Naive thymus-derived CD4-positive, alpha-beta T cell (primary cell): ENCODE measurements around the gene DQX1. TPM values are rescaled to one million over a fixed set of nuclear protein-coding genes. Genes with fewer than 3 reads are reported as not detected.

ENCODE experiments used
- ATAC-seq: fragments of 150-1000 bp; cut with Tn5 transposase; 2 replicates; pipeline ENCODE4 v1.10.0; 2021; ENCODE audit warnings: mild to moderate bottlenecking, moderate library complexity
- CTCF ChIA-PET: fragments of 350-600 bp; sonication (Branson Sonifier 250); formaldehyde crosslinking; loops from one replicate; lab custom pipeline; 2021; ENCODE audit warnings: antibody characterized with exemption; lab: Charles Lee
- POLR2A ChIA-PET: fragments of 350-600 bp; sonication (Branson Sonifier 250); formaldehyde crosslinking; loops from one replicate; lab custom pipeline; 2021; ENCODE audit warnings: antibody characterized with exemption, inconsistent platforms; lab: Charles Lee
- DNase-seq, 9 donors: peaks; one replicate each; pipeline versions ENCODE4 v3.0.0 to v3.0.0-alpha.2; 2020 to 2022; ENCODE audit warnings: mixed read lengths in 1 of 9
- H3K27ac ChIP-seq: one replicate; pipeline ENCODE4 v1.7.0; 2013; ENCODE audit warnings: mild to moderate bottlenecking, low read depth, low read length, moderate library complexity
- H3K27me3 ChIP-seq, 2 donors: one replicate each; pipeline ENCODE4 v1.7.0; 2013; ENCODE audit warnings: low read length in 2 of 2, mild to moderate bottlenecking in 2 of 2, moderate library complexity in 2 of 2; ENCODE audit not compliant: control insufficient read depth in 2 of 2, insufficient read depth in 2 of 2
- H3K36me3 ChIP-seq, 3 experiments: 1 replicate in 2 of 3; 2 replicates in 1 of 3; pipeline ENCODE4 v1.7.0; 2013; ENCODE audit warnings: low read length in 3 of 3, mild to moderate bottlenecking in 3 of 3, moderate library complexity in 1 of 3; ENCODE audit not compliant: insufficient read depth in 3 of 3, control insufficient read depth in 2 of 3
- H3K4me1 ChIP-seq, 2 donors: one replicate each; pipeline ENCODE4 v1.7.0; 2013; ENCODE audit warnings: low read length in 2 of 2, mild to moderate bottlenecking in 2 of 2, moderate library complexity in 1 of 2; ENCODE audit not compliant: control insufficient read depth in 2 of 2, insufficient read depth in 2 of 2
- H3K4me3 ChIP-seq: 2 replicates; pipeline ENCODE4 v1.7.0; 2013; ENCODE audit warnings: mild to moderate bottlenecking, low read length
- H3K9me3 ChIP-seq, 3 experiments: 1 replicate in 2 of 3; 2 replicates in 1 of 3; pipeline ENCODE4 v1.7.0; 2013; ENCODE audit warnings: low read length in 3 of 3; ENCODE audit not compliant: control insufficient read depth in 2 of 3
- H3K27ac Mint-ChIP-seq, 9 donors: one replicate each; pipeline ENCODE4 v1.8.0; 2020 to 2022; ENCODE audit warnings: mixed read lengths in 9 of 9, mild to moderate bottlenecking in 8 of 9, moderate library complexity in 5 of 9, inconsistent platforms in 2 of 9
- H3K27me3 Mint-ChIP-seq, 5 donors: one replicate each; pipeline ENCODE4 v1.8.0; 2021 to 2022; ENCODE audit warnings: mixed read lengths in 5 of 5, mild to moderate bottlenecking in 1 of 5
- H3K36me3 Mint-ChIP-seq, 5 donors: one replicate each; pipeline ENCODE4 v1.8.0; 2020 to 2022; ENCODE audit warnings: mixed read lengths in 5 of 5, mild to moderate bottlenecking in 3 of 5, inconsistent platforms in 1 of 5
- H3K4me1 Mint-ChIP-seq, 7 donors: one replicate each; pipeline ENCODE4 v1.8.0; 2020 to 2022; ENCODE audit warnings: mixed read lengths in 7 of 7, mild to moderate bottlenecking in 3 of 7, inconsistent platforms in 1 of 7
- H3K4me3 Mint-ChIP-seq, 10 donors: one replicate each; pipeline ENCODE4 v1.8.0; 2020 to 2022; ENCODE audit warnings: mild to moderate bottlenecking in 10 of 10, mixed read lengths in 10 of 10, moderate library complexity in 6 of 10, inconsistent platforms in 2 of 10
- H3K9me3 Mint-ChIP-seq, 11 donors: one replicate each; pipeline ENCODE4 v1.8.0; 2020 to 2022; ENCODE audit warnings: mixed read lengths in 11 of 11, mild to moderate bottlenecking in 4 of 11, inconsistent platforms in 1 of 11, moderate library complexity in 1 of 11
- intact Hi-C, 2 donors: fragments of 100-400 bp; cut with micrococcal nuclease; formaldehyde crosslinking; loops; one replicate each; pipeline ENCODE4 v1.15.1; 2023
- polyA plus RNA-seq, 2 donors: library from polyadenylated mRNA; unstranded; fragments of 300-500 nt; fragmentation: Illumina TruSeq; gene quantifications; one replicate each; pipeline ENCODE4 v1.2.3, GENCODE V29; 2021
- total RNA-seq, 6 experiments: library from RNA in 5 of 6; stranded (reverse) in 5 of 6; gene quantifications; 1 replicate in 5 of 6; 2 replicates in 1 of 6; pipeline ENCODE4 v1.2.3 and lab custom pipeline; 2021 to 2026

The DQX1 gene
- total and polyA plus RNA-seq, 7 experiments from 2014 or later = 0.13 to 0.95 (median 0.59) TPM; not detected in 2

- peaks cover 5 to 15% (median 9%) of the 10 kb centered on the region in 7 donors for H3K4me1 Mint-ChIP-seq
- H3K27ac Mint-ChIP-seq = no peak overlapping the region
- ChIA-PET POLR2A (interaction anchor here (0.9 to 1.5 kb wide), 2 partner anchors 10 to 23 kb away, joined by 3 to 4 read pairs; partner anchors contain the start of genes CCDC142 and TTC31), CTCF (interaction anchor here (1.8 kb wide), 1 partner anchor 11 kb away, joined by 5 read pairs; the partner anchor contains the start of gene CCDC142)
- Histone ChIP-seq H3K4me3 (no peak overlapping the region), H3K27me3 (peaks cover 0 to 7% of the 10 kb centered on the region in 2 donors), H3K9me3 (no peaks in the 10 kb centered on the region), H3K27ac (no peak overlapping the region), H3K4me1 (peaks cover 2 to 11% of the 10 kb centered on the region in 2 donors), H3K36me3 (peaks cover 5 to 59% (median 8%) of the 10 kb centered on the region in 3 experiments)
- H3K27me3 Mint-ChIP-seq = peaks cover 5 to 12% (median 7%) of the 10 kb centered on the region in 5 donors
- peaks cover 14 to 52% (median 23%) of the 10 kb centered on the region in 5 donors for H3K36me3 Mint-ChIP-seq
- no peak for ATAC-seq
- H3K4me3 Mint-ChIP-seq = no peak overlapping the region
- H3K9me3 Mint-ChIP-seq = peaks cover 0 to 2% (median 0%) of the 10 kb centered on the region in 11 donors
- intact Hi-C loops = no loop called here
- DNase-seq = no peak
These were observed 32.5 kb downstream of the DQX1 start for GRCh38 chr2:74493546-74493945.

- POLR2A ChIA-PET = interaction anchor here (0.7 to 0.9 kb wide), 2 partner anchors 9 to 17 kb away, joined by 3 to 5 read pairs; partner anchors contain the start of genes CCDC142 and TTC31
- no peak overlapping the region for H3K4me3 Mint-ChIP-seq
- Histone ChIP-seq H3K36me3 (peaks cover 5 to 68% (median 8%) of the 10 kb centered on the region in 3 experiments), H3K9me3 (no peaks in the 10 kb centered on the region), H3K27ac (no peak overlapping the region), H3K4me1 (no peaks in the 10 kb centered on the region), H3K27me3 (no peaks in the 10 kb centered on the region), H3K4me3 (no peak overlapping the region)
- DNase-seq (no peak), ATAC-seq (no peak)
- no peaks in the 10 kb centered on the region for H3K27me3 Mint-ChIP-seq
- no peak overlapping the region for H3K27ac Mint-ChIP-seq
- intact Hi-C loops = no loop called here
- CTCF ChIA-PET = interaction anchor here (1.8 kb wide), 1 partner anchor 10 kb away, joined by 5 read pairs; the partner anchor contains the start of gene CCDC142
- H3K9me3 Mint-ChIP-seq = peaks cover 0 to 2% (median 0%) of the 10 kb centered on the region in 11 donors
- peaks cover 0 to 10% (median 1%) of the 10 kb centered on the region in 7 donors for H3K4me1 Mint-ChIP-seq
- peaks cover 14 to 53% (median 20%) of the 10 kb centered on the region in 5 donors for H3K36me3 Mint-ChIP-seq
These were observed 34.1 kb downstream of the DQX1 start for GRCh38 chr2:74491648-74492544.

- H3K4me3 ChIP-seq = no peak overlapping the region
- DNase-seq (no peak), ATAC-seq (no peak)
- H3K27me3 ChIP-seq = no peaks in the 10 kb centered on the region
- no peaks in the 10 kb centered on the region for H3K9me3 ChIP-seq
- POLR2A ChIA-PET = interaction anchor here (1.0 kb wide), 1 partner anchor 17 kb away, joined by 3 read pairs; the partner anchor contains the start of gene MRPL53
- Mint-ChIP-seq H3K4me1 (peaks cover 3 to 13% (median 10%) of the 10 kb centered on the region in 7 donors), H3K27ac (no peak overlapping the region), H3K4me3 (no peak overlapping the region), H3K9me3 (peaks cover 0 to 2% (median 0%) of the 10 kb centered on the region in 11 donors), H3K27me3 (no peaks in the 10 kb centered on the region), H3K36me3 (peaks cover 18 to 56% (median 27%) of the 10 kb centered on the region in 5 donors)
- intact Hi-C loops = loop anchor here in 1 of 2 donors (10.0 kb wide), 1 partner anchor 1255 kb away; the partner anchor contains the start of genes CCT7 and PRADC1
- CTCF ChIA-PET = no interaction called here
- H3K4me1 ChIP-seq = no peaks in the 10 kb centered on the region
- H3K27ac ChIP-seq = no peak overlapping the region
- H3K36me3 ChIP-seq = peaks cover 5 to 71% (median 8%) of the 10 kb centered on the region in 3 experiments
These were observed 36.1 kb downstream of the DQX1 start for GRCh38 chr2:74489906-74490305.

GRCh38 chr2:74488643-74489481 lies 37.2 kb downstream of the DQX1 start:
- CTCF ChIA-PET = interaction anchor here (1.3 kb wide), 1 partner anchor 99 kb away, joined by 4 read pairs; no protein-coding TSS in a partner anchor

GRCh38 chr2:74486141-74486540 lies 39.9 kb downstream of the DQX1 start:
- H3K4me1 Mint-ChIP-seq = peaks cover 15 to 40% (median 25%) of the 10 kb centered on the region in 7 donors
- Histone ChIP-seq H3K36me3 (peaks cover 5 to 50% (median 8%) of the 10 kb centered on the region in 3 experiments), H3K27ac (no peak overlapping the region), H3K27me3 (no peaks in the 10 kb centered on the region), H3K9me3 (no peaks in the 10 kb centered on the region), H3K4me3 (no peak overlapping the region), H3K4me1 (peaks cover 16 to 19% of the 10 kb centered on the region in 2 donors)
- intact Hi-C loops = loop anchor here in 1 of 2 donors (10.0 kb wide), 1 partner anchor 1251 kb away; the partner anchor contains the start of genes CCT7 and PRADC1
- DNase-seq (no peak), ATAC-seq (no peak)
- no peak overlapping the region for H3K27ac Mint-ChIP-seq
- peaks cover 0 to 2% (median 0%) of the 10 kb centered on the region in 11 donors for H3K9me3 Mint-ChIP-seq
- CTCF ChIA-PET = interaction anchor here (0.6 kb wide), 1 partner anchor 103 kb away, joined by 3 read pairs; no protein-coding TSS in a partner anchor
- POLR2A ChIA-PET = no interaction called here
- H3K27me3 Mint-ChIP-seq = no peaks in the 10 kb centered on the region
- H3K36me3 Mint-ChIP-seq = peaks cover 13 to 30% (median 24%) of the 10 kb centered on the region in 5 donors
- H3K4me3 Mint-ChIP-seq = peak overlapping the region in 1 of 10 donors; percentile 28

More at GRCh38 chr2:74488643-74489481, 37.2 kb downstream of the DQX1 start:
- no peak overlapping the region for H3K27ac Mint-ChIP-seq
- Histone ChIP-seq H3K36me3 (peaks cover 5 to 65% (median 8%) of the 10 kb centered on the region in 3 experiments), H3K27ac (no peak overlapping the region), H3K4me3 (no peak overlapping the region), H3K27me3 (no peaks in the 10 kb centered on the region), H3K9me3 (no peaks in the 10 kb centered on the region), H3K4me1 (peaks cover 0 to 3% of the 10 kb centered on the region in 2 donors)
- POLR2A ChIA-PET = interaction anchor here (0.5 to 1.0 kb wide), 3 partner anchors 16 to 665 kb away, joined by 3 to 5 read pairs (median 4); partner anchors contain the start of genes MRPL53 and WBP1
- H3K4me1 Mint-ChIP-seq = peaks cover 3 to 18% (median 10%) of the 10 kb centered on the region in 7 donors
- DNase-seq = no peak
- H3K36me3 Mint-ChIP-seq = peaks cover 17 to 51% (median 27%) of the 10 kb centered on the region in 5 donors
- no peaks in the 10 kb centered on the region for H3K27me3 Mint-ChIP-seq
- H3K9me3 Mint-ChIP-seq = peaks cover 0 to 2% (median 0%) of the 10 kb centered on the region in 11 donors
- intact Hi-C loops = loop anchor here in 1 of 2 donors (10.0 kb wide), 1 partner anchor 1254 kb away; the partner anchor contains the start of genes CCT7 and PRADC1
- ATAC-seq = no peak
- H3K4me3 Mint-ChIP-seq = no peak overlapping the region
